Measurements from ENCODE around the gene C6orf89. TPM values are rescaled to one million over a fixed set of nuclear protein-coding genes. Genes with fewer than 3 reads are reported as not detected.

C6orf89 gene
- total and polyA plus RNA-seq, 2 of the 8 experiments (the other 6 are each of a cell fraction or from before 2014, with no cell fraction given) = 4.6 to 12.3 TPM

DNA sequence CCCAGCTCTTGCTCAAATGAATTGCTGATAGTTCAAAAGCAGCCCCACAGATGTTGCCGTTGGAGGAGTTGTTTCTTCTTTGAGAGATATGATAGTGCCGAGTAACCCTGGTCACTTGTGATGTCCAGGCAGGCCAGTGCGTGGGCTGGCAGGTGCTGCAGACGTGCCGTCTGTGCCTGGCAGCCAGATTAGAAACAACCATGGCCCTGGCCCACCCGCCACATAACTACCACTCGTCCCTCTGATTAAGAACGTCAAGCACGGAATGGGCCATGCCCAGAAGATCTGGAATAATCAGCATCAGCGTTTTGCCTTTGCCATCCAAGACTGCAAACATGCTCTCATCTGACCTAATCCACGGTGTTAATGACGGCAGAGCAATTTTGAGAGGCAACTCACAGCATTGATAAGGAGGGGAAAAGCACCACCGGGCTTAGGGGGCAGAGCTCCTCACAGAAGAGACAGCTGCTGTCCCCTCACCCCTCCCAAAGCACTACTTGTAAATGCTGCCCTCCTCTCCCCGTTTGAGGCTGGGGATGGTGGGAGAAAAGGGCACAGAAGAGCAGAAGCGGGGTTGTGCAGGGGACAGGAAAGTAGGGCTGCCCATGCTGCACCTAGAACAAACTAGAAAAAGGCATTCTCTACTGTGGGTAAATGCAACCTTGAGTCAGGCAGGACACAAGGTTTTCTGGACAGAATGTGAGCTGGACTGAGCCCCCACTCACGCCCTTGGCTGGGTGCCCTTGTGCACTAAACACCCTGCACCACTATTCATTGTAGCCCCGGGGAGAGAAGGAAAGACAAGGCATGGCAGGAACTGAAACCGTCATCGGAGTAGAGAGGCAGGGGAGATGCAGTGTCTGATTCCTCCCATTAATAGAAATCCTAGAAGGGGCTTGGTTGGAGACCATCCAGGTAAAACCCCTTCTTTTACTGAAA, 41.3 kb upstream of the C6orf89 start (continued):
- TF ChIP-seq CHD1 (IDR thresholded peaks at IDR 0.05; ENCODE audit: low read depth, low read length) = no peak
